ENCODE results near the gene NECTIN1.

Gene NECTIN1

DNA sequence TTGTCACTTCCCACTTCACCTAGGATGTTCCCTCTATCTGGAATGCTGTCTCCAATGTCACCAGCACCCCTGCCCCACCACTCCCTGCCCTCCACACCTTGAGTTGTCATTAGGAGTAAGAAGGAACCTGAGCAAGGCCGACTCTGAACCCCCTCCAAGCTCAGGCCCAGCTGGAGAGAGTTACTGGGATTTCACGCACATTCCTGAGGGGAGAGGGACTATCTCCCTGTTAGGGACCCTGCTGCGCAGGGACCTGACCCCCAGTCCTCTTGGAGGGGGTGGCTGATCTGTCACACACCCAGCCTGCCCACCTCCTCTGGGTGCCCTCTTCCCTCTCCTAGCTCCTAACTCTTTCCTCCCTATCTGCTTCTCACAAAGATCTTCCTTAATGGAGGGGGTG, 81.7 kb downstream of the NECTIN1 start:
- H3K4me3 ChIP-seq (replicated peaks; ENCODE audit: insufficient read depth, low read length): no peak overlapping the region
- H3K27ac ChIP-seq (replicated peaks): no peak overlapping the region
- TF ChIP-seq GABPA (IDR thresholded peaks at IDR 0.05; ENCODE audit: low read depth): no peak
- TF ChIP-seq, protein P1, sequence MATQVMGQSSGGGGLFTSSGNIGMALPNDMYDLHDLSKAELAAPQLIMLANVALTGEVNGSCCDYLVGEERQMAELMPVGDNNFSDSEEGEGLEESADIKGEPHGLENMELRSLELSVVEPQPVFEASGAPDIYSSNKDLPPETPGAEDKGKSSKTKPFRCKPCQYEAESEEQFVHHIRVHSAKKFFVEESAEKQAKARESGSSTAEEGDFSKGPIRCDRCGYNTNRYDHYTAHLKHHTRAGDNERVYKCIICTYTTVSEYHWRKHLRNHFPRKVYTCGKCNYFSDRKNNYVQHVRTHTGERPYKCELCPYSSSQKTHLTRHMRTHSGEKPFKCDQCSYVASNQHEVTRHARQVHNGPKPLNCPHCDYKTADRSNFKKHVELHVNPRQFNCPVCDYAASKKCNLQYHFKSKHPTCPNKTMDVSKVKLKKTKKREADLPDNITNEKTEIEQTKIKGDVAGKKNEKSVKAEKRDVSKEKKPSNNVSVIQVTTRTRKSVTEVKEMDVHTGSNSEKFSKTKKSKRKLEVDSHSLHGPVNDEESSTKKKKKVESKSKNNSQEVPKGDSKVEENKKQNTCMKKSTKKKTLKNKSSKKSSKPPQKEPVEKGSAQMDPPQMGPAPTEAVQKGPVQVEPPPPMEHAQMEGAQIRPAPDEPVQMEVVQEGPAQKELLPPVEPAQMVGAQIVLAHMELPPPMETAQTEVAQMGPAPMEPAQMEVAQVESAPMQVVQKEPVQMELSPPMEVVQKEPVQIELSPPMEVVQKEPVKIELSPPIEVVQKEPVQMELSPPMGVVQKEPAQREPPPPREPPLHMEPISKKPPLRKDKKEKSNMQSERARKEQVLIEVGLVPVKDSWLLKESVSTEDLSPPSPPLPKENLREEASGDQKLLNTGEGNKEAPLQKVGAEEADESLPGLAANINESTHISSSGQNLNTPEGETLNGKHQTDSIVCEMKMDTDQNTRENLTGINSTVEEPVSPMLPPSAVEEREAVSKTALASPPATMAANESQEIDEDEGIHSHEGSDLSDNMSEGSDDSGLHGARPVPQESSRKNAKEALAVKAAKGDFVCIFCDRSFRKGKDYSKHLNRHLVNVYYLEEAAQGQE (IDR thresholded peaks at IDR 0.05; ENCODE audit: insufficient replicate concordance, low read depth): no peak
- TF ChIP-seq, protein P2, sequence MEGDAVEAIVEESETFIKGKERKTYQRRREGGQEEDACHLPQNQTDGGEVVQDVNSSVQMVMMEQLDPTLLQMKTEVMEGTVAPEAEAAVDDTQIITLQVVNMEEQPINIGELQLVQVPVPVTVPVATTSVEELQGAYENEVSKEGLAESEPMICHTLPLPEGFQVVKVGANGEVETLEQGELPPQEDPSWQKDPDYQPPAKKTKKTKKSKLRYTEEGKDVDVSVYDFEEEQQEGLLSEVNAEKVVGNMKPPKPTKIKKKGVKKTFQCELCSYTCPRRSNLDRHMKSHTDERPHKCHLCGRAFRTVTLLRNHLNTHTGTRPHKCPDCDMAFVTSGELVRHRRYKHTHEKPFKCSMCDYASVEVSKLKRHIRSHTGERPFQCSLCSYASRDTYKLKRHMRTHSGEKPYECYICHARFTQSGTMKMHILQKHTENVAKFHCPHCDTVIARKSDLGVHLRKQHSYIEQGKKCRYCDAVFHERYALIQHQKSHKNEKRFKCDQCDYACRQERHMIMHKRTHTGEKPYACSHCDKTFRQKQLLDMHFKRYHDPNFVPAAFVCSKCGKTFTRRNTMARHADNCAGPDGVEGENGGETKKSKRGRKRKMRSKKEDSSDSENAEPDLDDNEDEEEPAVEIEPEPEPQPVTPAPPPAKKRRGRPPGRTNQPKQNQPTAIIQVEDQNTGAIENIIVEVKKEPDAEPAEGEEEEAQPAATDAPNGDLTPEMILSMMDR (IDR thresholded peaks at IDR 0.05; ENCODE audit: insufficient read depth, low read length): no peak
- TF ChIP-seq POLR2AphosphoS5 (IDR thresholded peaks at IDR 0.05; ENCODE audit: low read depth): no peak
- no peak for TF ChIP-seq SPI1 (IDR thresholded peaks at IDR 0.05; ENCODE audit: borderline replicate concordance, low read depth)
- no peak for DNase-seq (ENCODE audit: low read depth in 1 of 2, low spot score in 1 of 2)
- peaks cover 3% of the 10 kb centered on the region for H3K27me3 ChIP-seq (ENCODE audit: insufficient read depth, poor library complexity, severe bottlenecking)

DNA sequence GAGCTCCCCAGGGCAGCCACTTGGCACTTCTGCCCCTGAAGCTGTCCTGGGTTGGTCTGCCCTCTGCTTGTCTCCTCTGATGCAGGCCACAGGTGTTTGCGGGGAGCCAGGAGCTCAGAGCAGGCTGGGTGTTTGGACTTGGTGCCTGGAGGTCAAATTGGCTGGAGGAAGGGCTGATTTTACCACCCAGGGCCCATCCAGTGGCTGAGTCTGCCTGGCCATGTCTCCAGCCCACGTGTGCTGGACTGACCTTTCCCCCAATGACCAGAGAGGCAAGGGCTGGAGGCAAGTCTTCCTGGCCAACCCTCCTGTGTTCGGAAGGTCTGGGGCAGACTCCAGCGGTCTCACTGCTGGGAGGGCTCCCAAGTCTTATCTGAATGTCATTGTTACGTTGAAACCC, 84.0 kb downstream of the NECTIN1 start:
- Histone ChIP-seq H3K4me3 (replicated peaks; ENCODE audit: insufficient read depth, low read length) (no peak overlapping the region), H3K27ac (replicated peaks) (no peak overlapping the region), H3K27me3 (ENCODE audit: insufficient read depth, poor library complexity, severe bottlenecking) (no peaks in the 10 kb centered on the region)
- no peak for TF ChIP-seq SPI1 (IDR thresholded peaks at IDR 0.05; ENCODE audit: borderline replicate concordance, low read depth)
- TF ChIP-seq, protein P2 (IDR thresholded peaks at IDR 0.05; ENCODE audit: insufficient read depth, low read length): no peak
- TF ChIP-seq POLR2AphosphoS5 (IDR thresholded peaks at IDR 0.05; ENCODE audit: low read depth): no peak
- TF ChIP-seq, protein P1 (IDR thresholded peaks at IDR 0.05; ENCODE audit: insufficient replicate concordance, low read depth): no peak
- no peak for TF ChIP-seq GABPA (IDR thresholded peaks at IDR 0.05; ENCODE audit: low read depth)
- no peak for DNase-seq (ENCODE audit: low read depth in 1 of 2, low spot score in 1 of 2)

DNA sequence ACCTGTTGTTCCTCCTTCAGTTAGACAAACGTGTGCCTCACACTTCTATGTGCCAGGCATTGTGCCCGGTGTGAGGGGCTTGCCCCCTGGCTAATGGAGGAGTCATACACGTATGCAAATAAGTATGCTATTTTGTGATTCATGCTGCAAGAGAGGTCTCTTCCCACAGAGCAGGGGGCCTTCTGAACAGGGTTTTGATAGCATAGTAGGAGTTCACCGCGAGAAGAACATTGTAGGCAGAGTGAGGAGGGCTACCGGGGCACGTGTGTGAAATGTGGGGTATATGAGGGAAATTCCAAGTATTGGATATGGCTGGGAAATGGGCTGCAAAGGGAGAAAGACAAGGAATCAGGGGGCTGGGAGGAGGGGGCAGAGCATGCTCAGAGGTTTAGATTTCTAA, 84.5 kb downstream of the NECTIN1 start:
- no peak for DNase-seq (ENCODE audit: low read depth in 1 of 2, low spot score in 1 of 2)
- TF ChIP-seq GABPA (IDR thresholded peaks at IDR 0.05; ENCODE audit: low read depth) (no peak), SPI1 (IDR thresholded peaks at IDR 0.05; ENCODE audit: borderline replicate concordance, low read depth) (no peak)
- Histone ChIP-seq H3K27ac (replicated peaks) (no peak overlapping the region), H3K27me3 (ENCODE audit: insufficient read depth, poor library complexity, severe bottlenecking) (no peaks in the 10 kb centered on the region), H3K4me3 (replicated peaks; ENCODE audit: insufficient read depth, low read length) (no peak overlapping the region)

DNA sequence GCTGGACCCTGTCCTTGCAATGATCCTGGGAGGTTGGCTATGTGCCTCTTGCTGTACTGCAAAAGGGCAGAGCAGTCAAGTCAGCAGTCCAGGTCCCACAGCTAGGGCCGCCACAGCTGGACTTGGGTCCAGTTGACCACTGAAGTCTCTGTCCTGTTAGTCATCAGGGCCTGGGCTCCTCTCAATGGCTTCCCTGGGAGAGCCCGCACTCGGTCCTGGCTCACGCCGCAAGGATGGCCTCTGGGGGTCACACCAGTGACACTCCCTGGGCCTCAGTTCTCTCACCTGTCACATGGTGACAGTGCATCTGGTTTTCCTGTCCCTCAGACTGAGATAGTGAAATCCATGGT, 85.1 kb downstream of the NECTIN1 start:
- TF ChIP-seq, protein P2 (IDR thresholded peaks at IDR 0.05; ENCODE audit: insufficient read depth, low read length): no peak
- TF ChIP-seq, protein P1 (IDR thresholded peaks at IDR 0.05; ENCODE audit: insufficient replicate concordance, low read depth): no peak
- TF ChIP-seq POLR2AphosphoS5 (IDR thresholded peaks at IDR 0.05; ENCODE audit: low read depth) (no peak), GABPA (IDR thresholded peaks at IDR 0.05; ENCODE audit: low read depth) (no peak), SPI1 (IDR thresholded peaks at IDR 0.05; ENCODE audit: borderline replicate concordance, low read depth) (no peak)
- Histone ChIP-seq H3K27me3 (ENCODE audit: insufficient read depth, poor library complexity, severe bottlenecking) (no peaks in the 10 kb centered on the region), H3K27ac (replicated peaks) (no peak overlapping the region), H3K4me3 (replicated peaks; ENCODE audit: insufficient read depth, low read length) (no peak overlapping the region)
- no peak for DNase-seq (ENCODE audit: low read depth in 1 of 2, low spot score in 1 of 2)
